HG03103 (cell line): ENCODE measurements around the gene ARHGEF16.

Experiments
- ATAC-seq: cut with Tn5 transposase; IDR thresholded peaks from one replicate; pipeline ENCODE4 v1.9.1; 2021; ENCODE audit warnings: low read depth; ENCODE audit not compliant: unreplicated experiment

The ARHGEF16 gene

DNA sequence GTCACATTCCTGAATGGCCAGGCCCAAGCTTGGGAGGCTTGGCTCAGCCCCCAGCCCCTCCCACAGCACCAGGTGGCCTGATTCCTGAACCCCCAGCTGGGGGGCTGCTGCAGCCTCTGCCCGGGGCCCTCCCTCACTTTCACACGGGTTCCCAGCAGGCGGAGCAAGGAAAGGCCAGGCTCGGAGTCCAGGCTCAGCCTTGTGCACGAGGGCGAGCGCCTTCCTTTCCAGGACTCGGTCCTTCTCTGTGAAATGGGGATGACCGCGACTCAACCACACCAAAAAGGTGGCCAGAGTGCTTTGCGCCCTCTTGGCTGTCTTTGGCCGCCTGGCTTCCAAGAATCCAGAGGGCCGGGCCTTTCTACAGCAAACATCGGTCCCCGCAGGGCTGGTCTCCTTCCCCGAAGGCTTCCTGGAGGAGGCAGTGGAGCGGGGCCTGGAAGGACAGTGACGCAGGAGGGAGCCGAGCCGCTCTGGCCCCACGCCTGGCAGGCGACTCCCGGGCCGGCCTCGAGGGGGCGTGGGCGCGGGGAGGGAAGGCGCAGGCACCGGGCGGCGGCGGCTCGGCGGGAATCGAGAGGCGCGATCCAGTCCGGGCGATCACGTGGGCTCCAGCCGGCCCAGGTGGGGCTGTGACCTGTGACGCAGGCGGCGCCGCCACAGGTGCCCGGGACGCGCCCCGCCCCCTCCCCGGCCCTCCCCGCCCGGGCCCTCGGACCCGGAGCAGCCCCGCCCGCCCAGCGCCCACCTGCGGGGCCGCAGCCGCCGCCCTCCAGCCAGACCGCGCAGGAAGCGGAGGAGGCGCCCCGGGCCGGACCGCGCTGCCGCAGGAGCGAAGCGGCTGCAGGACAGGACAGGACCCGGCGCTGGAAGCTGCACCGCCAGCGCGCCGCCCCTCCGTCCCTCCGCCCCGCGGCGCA, at the start of gene ARHGEF16:
ARHGEF16 (plus strand) TSS at position 775 of the 920 bp plus-strand sequence. CDS start 8,420 bp downstream, outside the sequence.
- no peak for ATAC-seq

DNA sequence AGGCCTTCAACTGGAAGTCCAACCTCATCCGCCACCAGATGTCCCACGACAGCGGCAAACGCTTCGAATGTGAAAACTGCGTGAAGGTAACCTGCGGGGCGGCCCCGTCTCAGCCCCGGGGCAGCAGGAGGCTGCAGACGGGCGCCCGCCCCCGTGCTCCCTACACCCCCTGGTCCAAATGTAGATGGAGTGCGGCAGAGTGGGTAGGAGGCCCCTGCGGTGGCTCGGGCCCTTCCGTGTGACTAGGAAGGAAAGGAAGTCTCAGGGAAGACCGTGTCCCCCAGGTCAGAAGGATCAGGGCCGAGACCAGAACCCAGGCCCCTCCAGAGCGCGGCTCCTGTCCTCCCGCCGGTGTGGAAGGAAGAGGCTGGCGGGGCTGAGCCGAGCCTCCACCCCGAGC, 49.7 kb upstream of the ARHGEF16 start:
- no peak for ATAC-seq

DNA sequence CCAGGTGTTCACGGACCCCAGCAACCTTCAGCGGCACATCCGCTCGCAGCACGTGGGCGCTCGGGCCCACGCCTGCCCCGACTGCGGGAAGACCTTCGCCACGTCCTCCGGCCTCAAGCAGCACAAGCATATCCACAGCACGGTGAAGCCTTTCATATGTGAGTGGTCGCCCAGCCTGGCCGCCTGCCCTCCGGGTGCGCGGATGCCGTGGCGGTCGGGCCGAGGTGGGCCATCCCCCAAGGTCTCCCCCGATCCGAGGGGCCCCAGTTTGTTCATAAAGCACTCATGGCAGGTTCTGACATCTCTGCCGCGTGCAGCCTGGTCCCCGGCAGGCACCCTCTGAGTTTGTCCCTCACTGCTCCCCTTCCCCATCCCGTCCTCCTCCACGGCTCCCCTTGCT, 49.0 kb upstream of the ARHGEF16 start:
- no peak for ATAC-seq

DNA sequence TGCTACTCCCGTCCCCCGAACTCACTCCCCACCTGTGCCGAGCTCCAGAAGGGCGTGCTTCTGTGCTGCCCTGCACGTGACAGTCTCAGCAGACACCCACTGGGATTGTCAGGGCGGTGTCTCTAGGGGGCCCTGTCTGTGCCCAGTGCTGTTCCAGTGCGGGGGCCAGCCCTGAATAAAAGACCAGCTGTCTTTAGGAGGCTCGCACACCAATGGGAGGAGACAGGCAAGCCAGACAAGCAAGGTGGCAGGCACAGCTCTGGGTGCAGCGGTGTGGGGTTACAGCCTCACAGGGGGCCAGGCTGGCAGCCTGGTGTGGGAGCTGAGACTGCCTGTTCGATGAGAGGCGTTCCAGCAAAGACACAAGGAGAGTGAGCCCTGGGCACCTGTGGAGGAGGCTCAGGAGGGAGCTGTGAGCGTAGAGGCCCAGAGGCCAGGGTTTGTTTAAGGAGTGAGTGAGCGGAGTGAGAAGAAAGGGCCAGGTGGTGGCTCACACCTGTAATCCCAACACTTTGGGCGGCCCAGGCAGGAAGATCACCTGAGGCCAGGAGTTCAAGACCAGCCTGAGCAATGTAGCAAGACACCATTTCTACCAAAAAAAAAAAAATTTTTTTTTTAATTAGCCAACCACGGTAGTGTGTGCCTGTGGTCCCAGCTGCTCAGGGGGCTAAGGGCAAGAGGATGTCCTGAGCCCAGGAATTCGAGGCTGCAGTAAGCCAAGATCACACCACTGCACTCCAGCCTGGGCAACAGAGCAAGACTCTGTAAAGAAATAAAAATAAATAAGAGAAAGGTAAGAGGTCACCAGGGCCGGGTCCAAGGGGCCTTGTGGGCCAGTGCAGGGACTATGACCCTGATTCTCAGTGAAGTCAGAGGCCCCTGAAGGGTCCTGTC, 48.2 kb upstream of the ARHGEF16 start:
- ATAC-seq: no peak

DNA sequence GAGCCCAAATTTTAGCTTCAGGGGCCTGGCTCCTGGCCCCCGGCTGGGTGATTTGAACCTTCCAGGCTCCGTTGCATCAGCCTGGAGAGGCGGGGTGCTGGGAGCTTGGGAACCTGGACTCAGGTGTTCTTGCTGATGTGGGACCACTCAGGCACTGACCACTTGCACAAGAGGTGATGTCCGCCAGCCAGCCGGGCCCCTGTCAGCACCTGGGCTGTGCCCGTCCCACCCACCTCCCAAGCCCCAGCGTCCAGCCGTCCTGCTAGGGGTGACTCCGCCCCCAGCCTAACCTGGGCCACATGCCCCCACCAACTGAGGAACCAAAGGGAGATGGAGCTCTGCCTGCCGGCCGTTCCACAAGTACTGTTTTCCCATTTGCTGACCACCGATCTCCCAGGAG, 47.4 kb upstream of the ARHGEF16 start:
- ATAC-seq: no peak

DNA sequence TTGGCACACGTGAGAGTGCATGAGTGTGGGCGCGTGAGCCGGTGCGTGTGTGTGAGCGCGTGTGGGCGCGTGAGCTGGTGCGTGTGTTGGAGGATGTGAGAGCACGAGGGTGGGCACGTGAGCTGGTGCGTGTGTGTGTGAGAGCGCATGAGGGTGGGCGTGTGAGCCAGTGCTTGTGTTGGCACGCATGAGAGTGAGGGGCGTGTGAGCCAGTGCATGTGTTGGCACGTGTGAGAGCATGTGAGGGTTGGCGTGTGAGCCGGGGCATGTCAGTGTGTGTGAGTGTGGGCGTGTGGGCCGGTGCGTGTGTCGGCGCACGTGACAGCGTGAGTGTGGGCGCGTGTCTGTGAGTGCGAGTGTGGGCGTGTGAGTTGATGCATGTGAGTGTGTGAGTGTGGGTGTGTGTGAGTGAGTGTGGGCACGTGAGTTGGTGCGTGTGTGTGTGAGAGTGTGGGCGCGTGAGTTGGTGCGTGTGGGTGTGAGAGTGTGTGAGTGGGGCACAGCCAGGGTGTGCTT, 45.7 kb upstream of the ARHGEF16 start:
- ATAC-seq: no peak

DNA sequence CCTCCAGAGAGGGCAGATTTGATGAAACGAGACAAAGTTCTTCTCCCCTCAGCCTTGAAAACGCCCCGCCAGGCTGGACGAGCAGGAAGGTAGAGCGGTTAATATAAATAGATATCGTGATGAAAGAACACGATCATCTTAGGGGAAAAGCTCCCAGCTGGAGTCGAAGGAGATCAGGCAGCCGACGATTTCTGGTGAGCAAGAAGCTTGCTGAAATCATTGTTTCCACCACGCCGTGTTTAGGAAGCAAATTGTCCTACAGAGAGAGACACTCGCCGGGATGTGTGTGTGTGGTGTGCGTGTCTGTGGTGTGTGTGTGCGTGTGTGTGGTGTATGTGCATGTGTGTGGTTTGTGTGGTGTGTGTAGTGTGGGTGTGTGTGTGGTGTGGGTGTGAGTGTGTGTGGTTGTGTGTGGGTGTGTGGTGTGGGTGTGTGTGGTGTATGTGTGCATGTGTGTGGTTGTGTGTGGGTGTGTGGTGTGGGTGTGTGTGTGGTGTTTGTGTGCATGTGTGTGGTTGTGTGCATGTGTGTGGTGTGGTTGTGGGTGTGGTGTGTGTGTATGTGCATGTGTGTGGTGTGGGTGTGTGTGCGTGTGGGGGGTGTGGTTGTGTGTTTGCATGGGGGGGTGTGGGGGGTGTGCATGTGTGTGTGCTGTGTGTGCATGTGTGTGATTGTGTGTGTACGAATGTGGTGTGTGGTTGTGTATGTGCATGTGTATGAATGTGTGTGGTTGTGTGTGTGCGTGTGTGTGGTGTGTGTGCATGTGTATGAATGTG, 44.9 kb upstream of the ARHGEF16 start:
- no peak for ATAC-seq

DNA sequence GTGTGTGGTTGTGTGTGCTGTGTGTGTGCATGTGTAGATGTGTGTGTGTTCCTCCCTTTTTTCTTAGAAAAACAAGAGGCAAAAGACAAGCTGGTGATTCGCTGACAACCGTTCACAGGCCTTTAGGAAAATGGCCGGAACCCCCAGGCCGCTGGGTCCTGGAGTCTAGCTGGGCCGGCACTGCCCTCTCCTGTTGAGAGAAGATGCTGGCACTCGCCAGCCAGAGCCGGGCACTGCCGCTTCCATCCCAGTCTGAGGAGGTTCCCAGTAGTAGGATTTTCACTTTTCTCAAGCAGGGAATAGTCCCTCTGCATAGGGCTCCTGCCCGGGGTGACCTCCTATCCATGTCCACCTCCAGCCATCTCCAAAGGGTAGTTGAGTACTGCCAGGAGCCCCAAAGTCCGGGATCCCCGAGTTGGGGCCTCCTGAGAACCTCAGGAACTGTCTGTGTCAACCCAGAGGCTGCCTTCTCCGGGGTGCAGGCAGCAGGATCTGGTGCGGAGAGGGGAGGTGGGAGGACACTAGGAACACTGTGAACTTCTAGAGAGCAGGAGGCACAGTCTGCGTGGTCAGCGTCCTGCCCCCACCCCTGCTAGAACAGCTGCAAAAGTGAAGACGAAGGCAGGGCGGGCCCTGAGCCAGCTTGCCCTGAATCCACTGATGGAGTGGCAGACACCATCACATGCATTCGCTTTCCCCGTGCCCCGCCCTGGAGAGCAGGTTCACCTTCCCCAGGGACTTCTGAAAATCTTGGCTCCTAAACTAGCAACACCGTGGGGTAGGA, 44.1 kb upstream of the ARHGEF16 start:
- ATAC-seq: no peak

DNA sequence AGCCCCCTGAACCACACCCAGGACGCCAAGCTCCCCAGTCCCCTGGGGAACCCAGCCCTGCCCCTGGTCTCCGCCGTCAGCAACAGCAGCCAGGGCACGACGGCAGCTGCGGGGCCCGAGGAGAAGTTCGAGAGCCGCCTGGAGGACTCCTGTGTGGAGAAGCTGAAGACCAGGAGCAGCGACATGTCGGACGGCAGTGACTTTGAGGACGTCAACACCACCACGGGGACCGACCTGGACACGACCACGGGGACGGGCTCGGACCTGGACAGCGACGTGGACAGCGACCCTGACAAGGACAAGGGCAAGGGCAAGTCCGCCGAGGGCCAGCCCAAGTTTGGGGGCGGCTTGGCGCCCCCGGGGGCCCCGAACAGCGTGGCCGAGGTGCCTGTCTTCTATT, 42.7 kb upstream of the ARHGEF16 start:
- no peak for ATAC-seq

DNA sequence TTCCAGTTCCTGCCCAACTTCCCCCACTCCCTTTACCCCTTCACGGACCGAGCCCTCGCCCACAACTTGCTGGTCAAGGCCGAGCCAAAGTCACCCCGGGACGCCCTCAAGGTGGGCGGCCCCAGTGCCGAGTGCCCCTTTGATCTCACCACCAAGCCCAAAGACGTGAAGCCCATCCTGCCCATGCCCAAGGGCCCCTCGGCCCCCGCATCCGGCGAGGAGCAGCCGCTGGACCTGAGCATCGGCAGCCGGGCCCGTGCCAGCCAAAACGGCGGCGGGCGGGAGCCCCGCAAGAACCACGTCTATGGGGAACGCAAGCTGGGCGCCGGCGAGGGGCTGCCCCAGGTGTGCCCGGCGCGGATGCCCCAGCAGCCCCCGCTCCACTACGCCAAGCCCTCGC, 42.1 kb upstream of the ARHGEF16 start:
- ATAC-seq: no peak

DNA sequence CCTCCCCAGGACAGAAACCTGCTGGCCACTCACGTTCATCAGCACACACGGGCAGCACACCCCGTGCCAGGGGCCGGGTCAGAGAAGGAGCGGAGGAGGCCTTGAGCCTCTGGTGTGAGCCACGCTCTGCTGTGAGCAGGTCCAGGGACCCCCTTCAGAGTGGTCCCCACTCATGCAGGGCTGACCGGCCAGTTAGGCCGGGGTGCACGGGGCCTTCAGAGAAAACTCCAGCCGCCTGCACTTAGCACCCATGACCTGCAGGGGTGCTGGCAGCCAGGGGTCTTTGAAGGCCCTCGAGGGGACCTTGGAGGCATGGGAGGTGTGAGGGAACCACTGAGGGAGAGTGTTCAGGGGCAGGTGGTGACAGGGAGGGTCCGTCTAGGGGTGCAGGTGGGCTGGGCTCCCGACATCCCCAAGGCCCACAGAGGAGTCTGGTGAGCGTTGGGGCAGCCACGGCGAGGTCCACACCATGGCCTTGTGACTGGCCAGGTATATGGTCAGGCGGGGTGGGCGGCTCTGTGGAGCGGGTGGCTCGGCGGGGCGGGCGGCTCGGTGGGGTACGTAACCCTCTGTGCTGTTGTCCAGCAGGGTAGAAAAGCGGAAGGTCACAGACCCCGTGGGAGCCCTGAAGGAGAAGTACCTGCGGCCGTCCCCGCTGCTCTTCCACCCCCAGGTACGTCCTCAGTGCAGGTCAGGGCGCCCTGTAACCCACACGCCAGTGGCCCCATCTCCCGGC, 40.3 kb upstream of the ARHGEF16 start:
- ATAC-seq: no peak

DNA sequence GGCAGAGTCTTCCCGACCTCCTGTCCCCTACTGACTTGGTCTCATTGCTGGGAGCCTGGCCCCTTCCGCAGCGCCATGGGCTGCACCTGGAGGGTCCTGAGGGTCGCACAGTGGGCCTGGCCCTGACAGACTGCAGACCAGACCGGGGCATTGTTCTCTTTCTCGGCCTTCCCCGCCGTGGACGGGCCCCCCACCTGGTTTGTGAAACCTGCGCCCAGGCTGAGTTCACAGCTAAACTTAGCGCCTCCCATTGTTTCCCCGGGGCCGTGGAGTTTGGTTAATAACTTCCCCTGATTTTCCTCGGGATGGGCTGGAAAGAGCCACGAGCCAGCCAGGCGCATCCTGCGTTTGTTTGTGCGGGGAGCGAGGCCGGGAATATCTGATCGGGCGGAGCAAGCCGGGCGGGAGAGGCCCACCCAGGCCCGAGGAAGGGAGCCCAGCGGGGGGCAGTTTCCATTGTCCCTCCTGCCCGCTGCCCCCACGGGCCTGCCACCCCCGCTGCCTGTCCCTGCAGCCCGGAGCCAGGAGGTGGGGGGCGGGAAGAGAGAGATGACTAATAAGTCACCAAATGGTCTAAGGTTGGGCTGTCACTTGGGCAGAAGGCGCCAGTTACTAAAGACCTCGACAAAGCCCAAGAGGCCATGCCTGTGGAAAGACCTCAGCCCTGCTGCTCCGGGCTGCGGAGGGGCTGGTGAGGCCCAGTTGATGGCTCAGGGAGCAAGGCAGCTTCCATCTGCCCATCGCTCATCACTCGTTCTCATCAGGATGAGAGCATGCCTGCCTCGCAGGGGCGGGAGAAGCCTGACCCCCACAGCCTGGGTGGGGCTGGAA, 39.0 kb upstream of the ARHGEF16 start:
- no peak for ATAC-seq

DNA sequence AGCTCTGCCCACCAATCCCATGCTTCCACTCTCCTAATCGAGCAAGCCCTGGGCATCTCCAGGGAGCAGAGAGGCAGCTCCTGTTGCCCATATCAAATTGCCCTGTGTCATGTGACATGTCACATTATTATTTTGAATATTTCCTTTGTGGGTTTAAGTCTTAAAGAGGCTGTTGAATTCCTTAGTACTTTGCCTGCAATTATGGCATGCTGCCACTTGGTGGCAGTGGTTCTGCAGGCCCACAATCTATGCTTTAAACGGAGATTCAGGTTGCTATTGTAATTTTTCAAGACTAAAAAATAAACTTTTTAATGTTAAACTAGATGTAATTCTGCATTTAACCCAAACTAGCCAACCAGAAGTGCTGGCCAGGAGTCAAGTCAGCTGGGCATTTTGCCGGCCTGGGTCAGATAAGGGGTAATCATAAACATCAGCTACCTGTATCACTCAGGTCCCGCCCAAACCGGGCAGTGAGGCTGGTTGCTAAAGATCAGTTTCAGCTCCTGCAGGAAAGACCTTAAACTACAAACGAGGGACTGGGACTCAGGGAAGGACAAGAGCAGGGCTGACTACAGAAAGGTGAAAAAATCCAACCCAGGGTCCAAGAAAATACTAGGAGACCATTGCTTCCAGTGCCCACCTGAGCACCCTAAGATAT, 37.3 kb upstream of the ARHGEF16 start:
- no peak for ATAC-seq

DNA sequence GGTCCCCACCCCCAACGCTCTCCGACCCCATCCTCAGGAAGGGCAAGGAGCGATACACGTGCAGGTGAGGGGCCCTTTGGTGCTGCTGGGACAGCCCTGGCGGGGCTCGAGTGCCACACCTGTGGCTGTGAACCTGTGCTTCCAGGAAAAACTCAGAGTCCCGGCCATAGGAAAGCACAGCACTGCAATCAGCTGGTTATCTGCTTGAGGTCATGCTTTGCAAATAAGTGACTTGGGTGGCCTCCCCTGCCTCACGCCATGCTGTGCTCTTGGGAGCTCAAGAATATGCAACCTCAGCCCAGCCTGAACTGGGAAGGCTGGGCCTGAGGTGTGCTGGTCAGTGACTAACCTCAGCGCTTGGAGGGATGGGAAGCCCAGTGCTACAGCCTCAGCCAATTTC, 36.5 kb upstream of the ARHGEF16 start:
- no peak for ATAC-seq

DNA sequence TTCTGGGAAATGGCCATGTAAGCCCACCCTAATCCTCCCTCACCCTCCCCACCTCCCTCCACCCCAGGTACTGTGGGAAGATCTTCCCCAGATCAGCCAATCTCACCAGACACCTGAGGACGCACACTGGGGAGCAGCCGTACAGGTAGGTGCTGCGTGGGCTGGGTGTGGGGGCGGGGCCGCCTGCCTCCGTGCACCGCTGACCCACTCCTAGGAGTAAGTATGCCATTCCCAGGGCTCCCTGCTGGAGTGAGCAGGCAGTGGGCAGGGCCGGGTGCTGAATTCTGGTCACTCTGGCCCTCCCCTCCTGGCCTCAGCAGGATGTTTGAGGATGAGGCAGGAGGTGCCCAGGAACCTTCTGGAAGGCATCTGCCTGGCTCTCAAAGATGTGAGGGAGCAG, 35.9 kb upstream of the ARHGEF16 start:
- no peak for ATAC-seq

DNA sequence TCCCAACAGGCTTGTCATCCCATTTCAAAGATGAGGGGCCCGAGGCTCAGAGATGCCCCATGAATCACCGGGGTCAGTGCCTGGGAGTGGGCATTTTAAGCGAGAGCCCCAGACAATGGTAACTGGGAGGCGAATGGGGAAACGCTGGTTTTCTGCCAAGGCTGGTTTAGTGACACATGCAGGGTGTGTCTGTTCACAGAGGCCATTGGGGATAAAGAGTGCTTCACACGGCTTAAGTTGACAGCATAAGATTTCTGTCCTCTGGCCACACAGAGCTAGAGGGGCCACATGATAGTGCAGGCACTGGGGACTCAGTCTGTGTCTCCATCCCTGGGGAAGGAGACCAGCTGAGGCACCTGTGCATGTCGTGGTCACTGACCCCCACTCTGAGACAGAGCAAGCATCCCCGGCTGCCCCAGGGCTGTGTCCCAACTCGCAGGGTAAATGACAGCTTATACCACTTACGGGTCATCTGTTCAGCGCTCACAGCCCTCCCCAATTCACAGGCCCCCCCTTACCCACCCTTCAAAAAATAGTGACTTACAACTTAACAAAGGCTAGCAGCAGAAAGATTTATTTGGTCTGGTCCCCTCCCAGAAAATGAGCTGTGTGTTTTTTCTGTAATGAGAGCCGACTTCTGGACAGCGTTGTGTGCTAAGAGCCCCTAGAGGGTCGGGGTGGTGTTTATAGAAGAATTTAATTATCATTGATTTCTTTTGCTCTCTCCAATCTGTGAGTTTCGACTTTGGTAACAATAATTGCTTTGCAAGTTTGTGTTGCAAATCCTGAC, 34.9 kb upstream of the ARHGEF16 start:
- ATAC-seq: no peak
